ENCODE data around the gene BTBD19. TPM values are rescaled to one million over a fixed set of nuclear protein-coding genes. Genes with fewer than 3 reads are reported as not detected.

Gene BTBD19
- total and polyA plus RNA-seq, 2 of the 8 experiments (the other 6 are each of a cell fraction or from before 2014, with no cell fraction given), result 1.1 TPM

- Histone ChIP-seq H3K79me2 (ENCODE audit: control insufficient read depth in 1 of 2, insufficient read depth in 2 of 2, low read length in 2 of 2) (no peaks in the 10 kb centered on the region), H3K36me3 (ENCODE audit: control insufficient read depth in 2 of 4, insufficient read depth in 4 of 4, low read length in 3 of 4) (no peaks in the 10 kb centered on the region), H3K4me1 (replicated peaks in 1 of 4; ENCODE audit: control insufficient read depth in 3 of 4, insufficient read depth in 4 of 4, low read length in 3 of 4) (peaks cover 0 to 5% (median 0%) of the 10 kb centered on the region in 4 experiments; a peak in 2 of 7 replicates), H3K18ac (ENCODE audit: extremely low read depth, low read length) (no peak overlapping the region), H3K9me3 (ENCODE audit: insufficient read depth in 2 of 2, low read depth in 1 of 2, low read length in 1 of 2) (no peaks in the 10 kb centered on the region), H3K27me3 (replicated peaks in 1 of 4; ENCODE audit: control insufficient read depth in 3 of 4, extremely low read depth in 1 of 4, insufficient read depth in 3 of 4, low read length in 3 of 4) (peaks cover 0 to 7% (median 4%) of the 10 kb centered on the region in 4 experiments; a peak in 3 of 7 replicates), H2BK12ac (ENCODE audit: low read depth, low read length) (no peak overlapping the region), H4K91ac (replicated peaks; ENCODE audit: insufficient read length, low read length) (no peak overlapping the region), H3K79me1 (ENCODE audit: low read depth, low read length) (no peaks in the 10 kb centered on the region), H3K23ac (ENCODE audit: insufficient read length) (no peak overlapping the region), H4K5ac (ENCODE audit: insufficient read length, low read depth, low read length) (no peak overlapping the region), H3K4ac (replicated peaks; ENCODE audit: insufficient read length, low read depth, low read length) (no peak overlapping the region), H3K27ac (ENCODE audit: low read depth, low read length) (no peak overlapping the region), H3K56ac (replicated peaks; ENCODE audit: insufficient read length, low read depth, low read length) (no peak overlapping the region), H3K4me3 (ENCODE audit: extremely low read depth in 1 of 4, insufficient read depth in 2 of 4, low read depth in 3 of 4, low read length in 4 of 4) (no peak overlapping the region), H4K8ac (ENCODE audit: extremely low read depth, insufficient read depth, low read length) (no peak overlapping the region), H2BK15ac (ENCODE audit: low read length) (no peak overlapping the region), H3K4me2 (ENCODE audit: insufficient read depth in 1 of 2, low read depth in 2 of 2, low read length in 2 of 2) (no peak overlapping the region), H2BK20ac (ENCODE audit: low read length) (no peak overlapping the region), H2BK5ac (ENCODE audit: low read depth, low read length) (no peak overlapping the region), H2AK5ac (ENCODE audit: low read depth, low read length) (no peak overlapping the region), H3K14ac (ENCODE audit: insufficient read length) (no peak overlapping the region), H2BK120ac (replicated peaks; ENCODE audit: low read depth, low read length) (no peak overlapping the region), H4K20me1 (replicated peaks in 1 of 2; ENCODE audit: control insufficient read depth in 1 of 2, insufficient read depth in 2 of 2, low read length in 2 of 2) (no peaks in the 10 kb centered on the region), H3K9ac (replicated peaks in 1 of 4; ENCODE audit: extremely low read depth in 1 of 4, low read depth in 3 of 4, low read length in 3 of 4) (no peak overlapping the region), H2AFZ (ENCODE audit: low read length) (no peak overlapping the region), H3K23me2 (ENCODE audit: low read depth, low read length) (peaks cover 6% of the 10 kb centered on the region; the same call in 1 of the 2 replicates)
- POLR2A ChIA-PET (ENCODE audit: partially characterized antibody), result interaction anchor here (2.0 to 7.9 kb wide), 2 partner anchors 26 to 139 kb away, joined by 6 to 55 read pairs; partner anchors contain the start of gene EIF2B3
- CTCF ChIA-PET (ENCODE audit: partially characterized antibody), result interaction anchor here (1.6 to 1.9 kb wide), 2 partner anchors 11 to 116 kb away, joined by 3 to 6 read pairs; partner anchors contain the start of gene RNU5D-1
- DNase-seq (ENCODE audit: low read depth in 1 of 2, low spot score in 2 of 2) (no peak), FAIRE-seq (no peak)
- 83% methylated on average over 1 of the region's 1 CpG; no CpG with 5 or more reads in 1 of the 2 experiments for WGBS, 2 experiments (ENCODE audit: extremely low coverage in 1 of 2, insufficient coverage in 1 of 2, insufficient read length in 1 of 2, insufficient replicate concordance in 2 of 2, low coverage in 1 of 2, low lambda C conversion rate in 2 of 2, missing lambda C conversion rate in 1 of 2)
- TF ChIP-seq EZH2 (IDR thresholded peaks at IDR 0.05; ENCODE audit: low read depth, low read length, severe bottlenecking) (no peak), SUZ12 (IDR thresholded peaks at IDR 0.05; ENCODE audit: low read length) (no peak), MAFK (IDR thresholded peaks at IDR 0.05; ENCODE audit: low read depth, low read length) (no peak), CHD1 (IDR thresholded peaks at IDR 0.05; ENCODE audit: low read depth, low read length) (no peak), RNF2 (IDR thresholded peaks at IDR 0.05; ENCODE audit: borderline replicate concordance, low read depth, low read length, missing control alignments, poor library complexity, severe bottlenecking) (no peak), TBP (IDR thresholded peaks at IDR 0.05; ENCODE audit: low read depth, low read length) (no peak), ATF3 (IDR thresholded peaks at IDR 0.05; ENCODE audit: insufficient read depth, low read depth, low read length) (no peak), SRF (IDR thresholded peaks at IDR 0.05; ENCODE audit: low read depth, low read length) (no peak), PHF8 (conservative IDR thresholded peaks at IDR 0.05; ENCODE audit: low read depth, low read length) (no peak), CBX8 (IDR thresholded peaks at IDR 0.05; ENCODE audit: borderline replicate concordance, low read depth, low read length) (no peak), BACH1 (IDR thresholded peaks at IDR 0.05; ENCODE audit: low read length) (no peak), TAF7 (optimal IDR thresholded peaks at IDR 0.05; ENCODE audit: borderline replicate concordance, low read depth, low read length) (no peak)
Measured at GRCh38 chr1:44846985-44847384, 38.7 kb downstream of the BTBD19 start.

Measured in H1 (cell line).